Psoas muscle (tissue), 8 donors: ENCODE measurements around the gene PARM1. TPM values are rescaled to one million over a fixed set of nuclear protein-coding genes. Genes with fewer than 3 reads are reported as not detected.

Experiments
- ATAC-seq, 4 donors: fragments of 200-7000 bp; cut with Tn5 transposase; one replicate each; pipeline ENCODE4 v1.9.1; 2020; ENCODE audit warnings: moderate library complexity in 3 of 4, mild to moderate bottlenecking in 2 of 4
- DNase-seq, 2 donors: peaks; one replicate each; pipeline ENCODE4 v3.0.0-alpha.2; 2020
- H3K27ac ChIP-seq: fragments of 200-600 bp; one replicate; pipeline ENCODE4 v1.8.0; 2022
- H3K27me3 ChIP-seq, 3 donors: fragments of 200-600 bp in 1 of 3; one replicate each; pipeline versions ENCODE4 v1.6.1 to v1.8.0; 2013 to 2022; ENCODE audit warnings: low read length in 2 of 3, mild to moderate bottlenecking in 2 of 3, moderate library complexity in 1 of 3; ENCODE audit not compliant: insufficient read depth in 3 of 3
- H3K36me3 ChIP-seq, 2 donors: fragments of 200-600 bp in 1 of 2; one replicate each; pipeline versions ENCODE4 v1.6.1 to v1.8.0; 2013 to 2022; ENCODE audit warnings: low read depth in 1 of 2, mild to moderate bottlenecking in 1 of 2, moderate library complexity in 1 of 2; ENCODE audit not compliant: insufficient read depth in 1 of 2
- H3K4me1 ChIP-seq: fragments of 200-600 bp; one replicate; pipeline ENCODE4 v1.8.0; 2022
- H3K4me3 ChIP-seq: fragments of 200-600 bp; one replicate; pipeline ENCODE4 v1.8.0; 2022; ENCODE audit warnings: mild to moderate bottlenecking
- H3K9me3 ChIP-seq: fragments of 200-600 bp; one replicate; pipeline ENCODE4 v1.8.0; 2022
- WGBS, 3 donors: extraction: QIAGEN DNeasy Blood & Tissue Kit; methylation state at CpG; one replicate each; pipeline versions ENCODE4 v1.1.6 to v1.1.7; 2013; 5-methylcytosine and 5-hydroxymethylcytosine counted together
- intact Hi-C, 2 donors: fragments of 100-400 bp; cut with DNase I; formaldehyde crosslinking; loops; one replicate each; pipeline versions ENCODE4 v1.11.0 to v1.14.2; 2022
- polyA plus RNA-seq, 3 donors: library from polyadenylated mRNA; stranded (reverse); fragments of 200-250 nt; gene quantifications; one replicate each; pipeline ENCODE4 v1.2.3, GENCODE V29; 2013
- total RNA-seq, 4 donors: library from RNA; stranded (reverse); fragmentation: NEBNext Ultra II Directional in 2 of 4; extraction: Animal tissue kit (Norgen Biotek cat#: 25700) in 2 of 4; gene quantifications; one replicate each; pipeline versions ENCODE4 v1.2.1 to v1.2.4, GENCODE V29; 2021 to 2023
- TF ChIP-seq, protein P1 (sequence below): fragments of 200-600 bp; IDR thresholded peaks from one replicate; pipeline ENCODE4 v1.8.0; 2022; ENCODE audit warnings: antibody characterized with exemption
- donor health status: healthy with polysubstance abuse.
- donor health status: DM: no; HTN: no; CAD: no; lungs with moderate emphysema.
- donor health status: Bipolar disorder and iron deficiency.
- donor health status: healthy.
- donor health status: DM: yes; HTN: yes; CAD: no.
- donor health status: DM: no; HTN: no; CAD: no.
- donor health status: DM: no; HTN: no; CAD: no.
- donor health status: DM: yes; HTN: yes; CAD: no.

The PARM1 gene
- total and polyA plus RNA-seq, 7 donors: 1.3 to 14.5 (median 5.2) TPM

DNA sequence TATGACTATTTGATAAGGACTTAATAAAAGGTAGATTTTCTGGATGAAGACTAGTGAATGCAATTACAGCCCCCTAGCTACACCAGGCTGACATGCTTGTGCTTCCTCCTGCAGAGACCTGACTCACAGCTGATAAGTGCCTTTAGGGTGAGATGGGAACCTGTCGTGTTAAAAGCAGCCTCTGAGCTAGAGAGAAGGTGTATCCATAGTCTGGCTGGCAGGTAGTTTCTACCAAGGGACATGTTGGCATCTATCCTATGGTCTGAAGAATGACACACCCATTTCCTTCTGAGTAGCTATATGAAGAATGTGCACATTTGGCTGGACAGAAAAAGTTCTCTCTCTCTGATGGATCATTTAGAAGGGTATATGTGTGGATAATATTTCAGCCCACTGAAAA is 64.1 kb downstream of the PARM1 start:
- 36 to 70% (median 46%) methylated on average over 1 of the region's 1 CpG for WGBS, 3 donors
- DNase-seq (no peak), ATAC-seq (no peak)
- H3K36me3 ChIP-seq: no peaks in the 10 kb centered on the region
- intact Hi-C loops: no loop called here
- H3K27me3 ChIP-seq: no peaks in the 10 kb centered on the region
- H3K27ac ChIP-seq: no peak overlapping the region
- no peak overlapping the region for H3K4me3 ChIP-seq
- H3K4me1 ChIP-seq: peaks cover 7% of the 10 kb centered on the region
- TF ChIP-seq, protein P1, sequence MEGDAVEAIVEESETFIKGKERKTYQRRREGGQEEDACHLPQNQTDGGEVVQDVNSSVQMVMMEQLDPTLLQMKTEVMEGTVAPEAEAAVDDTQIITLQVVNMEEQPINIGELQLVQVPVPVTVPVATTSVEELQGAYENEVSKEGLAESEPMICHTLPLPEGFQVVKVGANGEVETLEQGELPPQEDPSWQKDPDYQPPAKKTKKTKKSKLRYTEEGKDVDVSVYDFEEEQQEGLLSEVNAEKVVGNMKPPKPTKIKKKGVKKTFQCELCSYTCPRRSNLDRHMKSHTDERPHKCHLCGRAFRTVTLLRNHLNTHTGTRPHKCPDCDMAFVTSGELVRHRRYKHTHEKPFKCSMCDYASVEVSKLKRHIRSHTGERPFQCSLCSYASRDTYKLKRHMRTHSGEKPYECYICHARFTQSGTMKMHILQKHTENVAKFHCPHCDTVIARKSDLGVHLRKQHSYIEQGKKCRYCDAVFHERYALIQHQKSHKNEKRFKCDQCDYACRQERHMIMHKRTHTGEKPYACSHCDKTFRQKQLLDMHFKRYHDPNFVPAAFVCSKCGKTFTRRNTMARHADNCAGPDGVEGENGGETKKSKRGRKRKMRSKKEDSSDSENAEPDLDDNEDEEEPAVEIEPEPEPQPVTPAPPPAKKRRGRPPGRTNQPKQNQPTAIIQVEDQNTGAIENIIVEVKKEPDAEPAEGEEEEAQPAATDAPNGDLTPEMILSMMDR: no peak
- H3K9me3 ChIP-seq: no peaks in the 10 kb centered on the region

DNA sequence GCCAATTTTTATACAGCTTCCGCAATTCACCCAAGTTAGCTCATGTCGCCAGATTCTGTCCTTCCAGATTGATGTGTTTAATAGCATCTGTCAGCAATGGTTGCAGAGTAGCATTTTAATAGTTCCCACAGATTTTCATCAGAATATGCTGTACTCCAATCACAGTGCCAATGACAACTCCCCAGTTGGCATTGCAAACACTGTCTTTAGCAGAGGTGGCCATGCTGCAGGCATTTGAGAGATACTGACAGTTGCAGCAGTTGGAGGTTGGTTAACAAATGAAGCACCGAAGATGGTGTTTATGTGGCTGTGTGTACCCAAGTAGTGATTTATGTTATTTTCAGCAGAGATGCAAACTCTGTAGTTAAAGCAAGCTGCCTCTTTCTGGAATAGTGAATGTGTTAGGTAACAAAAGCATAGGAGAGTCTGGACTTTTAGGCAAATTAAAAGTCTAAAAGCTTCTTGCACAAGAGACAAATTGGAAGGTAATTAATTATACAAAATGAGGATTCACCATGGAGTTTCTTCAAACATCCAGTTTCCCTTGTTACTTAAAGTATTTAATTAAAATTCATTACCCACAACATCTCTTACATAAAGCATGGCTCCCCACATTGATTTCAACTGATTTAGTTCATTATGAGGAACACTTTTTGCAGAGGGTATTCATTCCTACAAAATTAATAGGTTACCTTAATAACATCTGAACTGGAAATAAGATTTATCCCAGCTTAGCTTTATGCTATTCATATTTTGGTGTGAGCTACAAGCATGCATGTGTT is 65.2 kb downstream of the PARM1 start:
- TF ChIP-seq, protein P1: no peak
- 67 to 76% (median 70%) methylated on average over 3 of the region's 3 CpGs for WGBS, 3 donors
- ATAC-seq: no peak

DNA sequence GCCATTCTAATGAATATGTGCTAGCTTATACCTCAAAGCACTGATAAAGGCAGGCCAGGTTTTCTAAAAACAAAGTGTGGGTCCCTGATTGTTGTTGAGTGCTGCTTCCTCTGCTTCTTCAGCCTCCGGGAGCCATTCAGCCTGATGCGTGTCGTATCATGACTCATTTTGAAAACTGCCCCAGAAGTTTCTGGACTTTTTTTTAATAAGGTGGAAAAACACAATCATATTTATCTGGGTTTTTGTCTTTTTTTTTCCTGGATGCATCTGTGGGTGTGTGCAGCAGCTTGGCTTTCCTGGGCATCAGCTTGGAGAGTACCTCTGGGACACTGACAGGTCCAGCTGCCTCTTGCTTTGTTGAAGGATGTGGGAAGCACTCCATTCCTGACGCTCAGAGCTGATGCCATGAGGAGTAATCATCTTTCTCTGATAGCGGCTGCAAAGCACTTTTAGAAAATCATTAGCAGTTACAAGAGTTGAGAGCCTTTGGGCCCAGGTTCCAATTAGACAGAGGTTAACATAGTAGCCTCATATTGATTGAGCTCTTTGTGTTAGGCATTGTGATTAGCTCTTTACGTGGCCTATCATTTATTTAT is 66.9 kb downstream of the PARM1 start:
- Histone ChIP-seq H3K36me3 (no peaks in the 10 kb centered on the region), H3K27me3 (no peaks in the 10 kb centered on the region), H3K27ac (no peak overlapping the region), H3K4me3 (no peak overlapping the region), H3K9me3 (no peaks in the 10 kb centered on the region), H3K4me1 (peaks cover 16% of the 10 kb centered on the region)
- no peak for DNase-seq
- intact Hi-C loops: loop anchor here in 1 of 2 donors (10.0 kb wide), 1 partner anchor 55 kb away; no protein-coding TSS in a partner anchor
- 75 to 84% (median 81%) methylated on average over 6 of the region's 6 CpGs for whole genome bisulfite sequencing, 3 donors
- TF ChIP-seq, protein P1: no peak
- no peak for ATAC-seq

More for the DNA sequence above, 65.2 kb downstream of the PARM1 start:
- no peaks in the 10 kb centered on the region for H3K27me3 ChIP-seq
- H3K4me1 ChIP-seq: peaks cover 7% of the 10 kb centered on the region
- H3K9me3 ChIP-seq: no peaks in the 10 kb centered on the region
- no peaks in the 10 kb centered on the region for H3K36me3 ChIP-seq
- no peak overlapping the region for H3K4me3 ChIP-seq
- intact Hi-C loops: no loop called here
- DNase-seq: no peak
- H3K27ac ChIP-seq: no peak overlapping the region

DNA sequence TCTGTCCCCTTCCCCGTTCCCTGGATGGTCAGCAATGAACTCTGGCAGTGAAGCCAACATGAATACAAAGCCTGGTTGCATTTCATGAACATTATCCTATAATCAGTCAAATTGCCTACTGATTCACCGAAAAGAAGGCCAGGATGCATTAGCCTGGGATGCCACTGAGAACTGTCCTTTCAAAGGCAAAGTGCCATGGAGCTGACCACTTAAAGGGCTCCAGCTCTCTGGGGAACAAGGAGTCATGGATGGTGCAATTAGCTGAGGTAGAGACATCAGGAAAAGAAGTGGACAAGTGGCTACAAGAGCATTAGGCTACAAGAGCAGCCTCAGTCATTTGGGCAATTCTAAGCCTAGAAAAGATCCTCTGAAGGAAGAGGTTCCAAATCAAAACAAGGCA is 69.0 kb downstream of the PARM1 start:
- Histone ChIP-seq H3K27ac (no peak overlapping the region), H3K4me3 (no peak overlapping the region), H3K27me3 (no peaks in the 10 kb centered on the region), H3K36me3 (no peaks in the 10 kb centered on the region), H3K9me3 (no peaks in the 10 kb centered on the region), H3K4me1 (peaks cover 21% of the 10 kb centered on the region)
- 89 to 91% (median 90%) methylated on average over 2 of the region's 2 CpGs for WGBS, 3 donors
- intact Hi-C loops: loop anchor here in 1 of 2 donors (10.0 kb wide), 1 partner anchor 57 kb away; no protein-coding TSS in a partner anchor
- ATAC-seq: no peak
- no peak for DNase-seq
- TF ChIP-seq, protein P1: no peak
